Astrocyte (in vitro differentiated cells and primary cell): ENCODE results near the gene C11orf42. TPM values are rescaled to one million over a fixed set of nuclear protein-coding genes. Genes with fewer than 3 reads are reported as not detected.
A peak's percentile ranks its signal among the peaks of the same experiment; 100 is the strongest.

Source experiments
- DNase-seq: peaks from one replicate; pipeline ENCODE4 v3.0.0-alpha.2; 2010; ENCODE audit warnings: low read depth
- FAIRE-seq: peaks from 2 replicates; lab custom pipeline; 2011; peaks lifted over from hg19 to GRCh38; lab: Jason Lieb, UNC
- H2AFZ ChIP-seq: 2 replicates; pipeline ENCODE4 v1.6.0; 2012; ENCODE audit warnings: low read depth, low read length, inconsistent platforms
- H3K27ac ChIP-seq: 2 replicates; pipeline ENCODE4 v1.5.1; 2011; ENCODE audit warnings: low read depth, low read length, inconsistent platforms
- H3K27me3 ChIP-seq: 2 replicates; pipeline ENCODE4 v1.6.0; 2011; ENCODE audit warnings: low read length, inconsistent platforms; ENCODE audit not compliant: insufficient read depth
- H3K36me3 ChIP-seq: 2 replicates; pipeline ENCODE4 v1.5.1; 2011; ENCODE audit warnings: low read length, inconsistent platforms; ENCODE audit not compliant: insufficient read depth
- H3K4me1 ChIP-seq: 2 replicates; pipeline ENCODE4 v1.5.1; 2011; ENCODE audit warnings: low read length, inconsistent platforms; ENCODE audit not compliant: insufficient read depth
- H3K4me2 ChIP-seq: 2 replicates; pipeline ENCODE4 v1.6.0; 2012; ENCODE audit warnings: low read length, inconsistent platforms
- H3K4me3 ChIP-seq: 2 replicates; pipeline ENCODE4 v1.5.1; 2011; ENCODE audit warnings: low read depth, mild to moderate bottlenecking, low read length, inconsistent platforms; ENCODE audit not compliant: insufficient read depth
- H3K79me2 ChIP-seq: 2 replicates; pipeline ENCODE4 v1.6.0; 2012; ENCODE audit warnings: mild to moderate bottlenecking, low read length, inconsistent platforms; ENCODE audit not compliant: insufficient read depth
- H3K9ac ChIP-seq: 2 replicates; pipeline ENCODE4 v1.6.0; 2012; ENCODE audit warnings: mild to moderate bottlenecking, low read length, inconsistent platforms
- H3K9me3 ChIP-seq: 2 replicates; pipeline ENCODE4 v1.5.1; 2012; ENCODE audit warnings: low read depth, mild to moderate bottlenecking, low read length, inconsistent platforms; ENCODE audit not compliant: insufficient read depth
- H4K20me1 ChIP-seq: 2 replicates; pipeline ENCODE4 v1.6.0; 2012; ENCODE audit warnings: low read length, inconsistent platforms; ENCODE audit not compliant: insufficient read depth
- H3K27ac Mint-ChIP-seq: one replicate; pipeline ENCODE4 v1.8.0; 2021; ENCODE audit warnings: mild to moderate bottlenecking, mixed read lengths; ENCODE audit not compliant: unreplicated experiment
- H3K27me3 Mint-ChIP-seq: one replicate; pipeline ENCODE4 v1.8.0; 2021; ENCODE audit warnings: low read depth, mixed read lengths; ENCODE audit not compliant: unreplicated experiment
- H3K36me3 Mint-ChIP-seq: one replicate; pipeline ENCODE4 v1.8.0; 2021; ENCODE audit warnings: low read depth, mixed read lengths; ENCODE audit not compliant: unreplicated experiment
- H3K4me1 Mint-ChIP-seq: one replicate; pipeline ENCODE4 v1.8.0; 2021; ENCODE audit warnings: low read depth, mixed read lengths; ENCODE audit not compliant: unreplicated experiment
- H3K4me3 Mint-ChIP-seq: one replicate; pipeline ENCODE4 v1.8.0; 2021; ENCODE audit warnings: mild to moderate bottlenecking, moderate library complexity, mixed read lengths; ENCODE audit not compliant: unreplicated experiment
- H3K9me3 Mint-ChIP-seq: one replicate; pipeline ENCODE4 v1.8.0; 2021; ENCODE audit warnings: mild to moderate bottlenecking, mixed read lengths; ENCODE audit not compliant: unreplicated experiment
- CTCF ChIP-seq: IDR thresholded peaks from 2 replicates; pipeline ENCODE4 v1.5.1; 2011; ENCODE audit warnings: low read depth, mild to moderate bottlenecking, inconsistent platforms, low read length, moderate library complexity; ENCODE audit not compliant: insufficient read depth
- EZH2 ChIP-seq: IDR thresholded peaks from 2 replicates; pipeline ENCODE4 v1.6.1; 2012; ENCODE audit warnings: mild to moderate bottlenecking, low read length, inconsistent platforms; ENCODE audit not compliant: insufficient read depth
- total RNA-seq: library from RNA; stranded (reverse); gene quantifications from 2 replicates; pipeline ENCODE4 v1.2.1, GENCODE V29; 2021

C11orf42 gene
- total RNA-seq, 1 donor from 2014 or later, result not detected

GRCh38 chr11:6223854-6224253, 18.5 kb downstream of the C11orf42 start:
- H3K27me3 ChIP-seq, result no peaks in the 10 kb centered on the region
- no peak overlapping the region for H3K4me2 ChIP-seq
- H3K9ac ChIP-seq, result no peak overlapping the region
- DNase-seq, result no peak
- no peaks in the 10 kb centered on the region for H3K9me3 Mint-ChIP-seq
- H3K27ac Mint-ChIP-seq, result peak overlapping the region; percentile 67
- H2AFZ ChIP-seq, result no peak overlapping the region
- H3K27me3 Mint-ChIP-seq, result no peaks in the 10 kb centered on the region
- peaks cover 10% of the 10 kb centered on the region for H3K4me1 ChIP-seq
- peaks cover 7% of the 10 kb centered on the region for H3K36me3 ChIP-seq
- peaks cover 33% of the 10 kb centered on the region for H4K20me1 ChIP-seq
- H3K4me3 Mint-ChIP-seq, result no peak overlapping the region
- peaks cover 12% of the 10 kb centered on the region for H3K36me3 Mint-ChIP-seq
- TF ChIP-seq CTCF, result no peak
- TF ChIP-seq EZH2, result no peak
- no peak for FAIRE-seq
- peaks cover 7% of the 10 kb centered on the region for H3K4me1 Mint-ChIP-seq
- no peaks in the 10 kb centered on the region for H3K9me3 ChIP-seq
- H3K4me3 ChIP-seq, result no peak overlapping the region
- peaks cover 42% of the 10 kb centered on the region for H3K79me2 ChIP-seq
- no peak overlapping the region for H3K27ac ChIP-seq

- no peaks in the 10 kb centered on the region for H3K27me3 Mint-ChIP-seq
- Histone ChIP-seq H4K20me1 (peaks cover 35% of the 10 kb centered on the region), H3K27me3 (no peaks in the 10 kb centered on the region), H3K4me1 (peaks cover 5% of the 10 kb centered on the region), H3K27ac (no peak overlapping the region), H3K36me3 (peaks cover 7% of the 10 kb centered on the region), H3K4me3 (no peak overlapping the region), H3K79me2 (peaks cover 48% of the 10 kb centered on the region), H3K4me2 (no peak overlapping the region), H3K9me3 (no peaks in the 10 kb centered on the region), H2AFZ (no peak overlapping the region), H3K9ac (no peak overlapping the region)
- no peak overlapping the region for H3K27ac Mint-ChIP-seq
- peaks cover 12% of the 10 kb centered on the region for H3K36me3 Mint-ChIP-seq
- H3K4me1 Mint-ChIP-seq, result peaks cover 2% of the 10 kb centered on the region
- TF ChIP-seq CTCF (no peak), EZH2 (no peak)
- FAIRE-seq (no peak), DNase-seq (no peak)
- no peak overlapping the region for H3K4me3 Mint-ChIP-seq
- H3K9me3 Mint-ChIP-seq, result no peaks in the 10 kb centered on the region
Observed at GRCh38 chr11:6224421-6224820, 19.1 kb downstream of the C11orf42 start.

GRCh38 chr11:6225024-6225423, 19.7 kb downstream of the C11orf42 start:
- H3K4me1 ChIP-seq, result no peaks in the 10 kb centered on the region
- no peak for FAIRE-seq
- no peak for TF ChIP-seq EZH2
- TF ChIP-seq CTCF, result no peak

More at GRCh38 chr11:6225024-6225423, 19.7 kb downstream of the C11orf42 start:
- H4K20me1 ChIP-seq, result peaks cover 41% of the 10 kb centered on the region
- no peak overlapping the region for H3K4me3 Mint-ChIP-seq
- H3K79me2 ChIP-seq, result peaks cover 54% of the 10 kb centered on the region
- H3K9me3 ChIP-seq, result no peaks in the 10 kb centered on the region
- H2AFZ ChIP-seq, result no peak overlapping the region
- H3K27ac Mint-ChIP-seq, result no peak overlapping the region
- no peak for DNase-seq
- H3K36me3 Mint-ChIP-seq, result peaks cover 12% of the 10 kb centered on the region
- no peak overlapping the region for H3K9ac ChIP-seq
- no peak overlapping the region for H3K4me2 ChIP-seq
- H3K4me1 Mint-ChIP-seq, result no peaks in the 10 kb centered on the region
- no peaks in the 10 kb centered on the region for H3K27me3 Mint-ChIP-seq
- H3K4me3 ChIP-seq, result no peak overlapping the region
- H3K9me3 Mint-ChIP-seq, result no peaks in the 10 kb centered on the region
- H3K27ac ChIP-seq, result no peak overlapping the region
- H3K27me3 ChIP-seq, result no peaks in the 10 kb centered on the region
- peaks cover 7% of the 10 kb centered on the region for H3K36me3 ChIP-seq
